T-helper 17 cell (primary cell): ENCODE results near the gene STK11. TPM values are rescaled to one million over a fixed set of nuclear protein-coding genes. Genes with fewer than 3 reads are reported as not detected.

ENCODE experiments used
- ATAC-seq: fragments of 150-1000 bp; cut with Tn5 transposase; 2 replicates; pipeline ENCODE4 v1.10.0; 2021; ENCODE audit warnings: mild to moderate bottlenecking, moderate library complexity
- DNase-seq, 3 donors: peaks; one replicate each; pipeline versions ENCODE4 v3.0.0 to v3.0.0-alpha.2; 2020 to 2021
- H3K9me3 ChIP-seq: one replicate; pipeline ENCODE4 v1.7.0; 2013; ENCODE audit warnings: low read length, mild to moderate bottlenecking; ENCODE audit not compliant: control insufficient read depth, poor library complexity, severe bottlenecking
- H3K27ac Mint-ChIP-seq: one replicate; pipeline ENCODE4 v1.8.0; 2022; ENCODE audit warnings: mild to moderate bottlenecking, moderate library complexity, mixed read lengths
- H3K27me3 Mint-ChIP-seq: one replicate; pipeline ENCODE4 v1.8.0; 2022; ENCODE audit warnings: mixed read lengths
- H3K36me3 Mint-ChIP-seq: one replicate; pipeline ENCODE4 v1.8.0; 2022; ENCODE audit warnings: low read depth, mixed read lengths
- H3K4me1 Mint-ChIP-seq: one replicate; pipeline ENCODE4 v1.8.0; 2022; ENCODE audit warnings: mild to moderate bottlenecking, mixed read lengths
- H3K4me3 Mint-ChIP-seq: one replicate; pipeline ENCODE4 v1.8.0; 2022; ENCODE audit warnings: mild to moderate bottlenecking, moderate library complexity, mixed read lengths
- total RNA-seq, 4 donors: library from RNA in 2 of 4; stranded (reverse) in 2 of 4; gene quantifications; one replicate each; pipeline ENCODE4 v1.2.3 and lab custom pipeline; 2022 to 2026

The STK11 gene
- total RNA-seq (10 to 100 TPM; 70.0 to 70.4 TPM), total RNA-seq (lab: John Stamatoyannopoulos, UW) (96.9 to 157 reads per million in 2 donors)

- Mint-ChIP-seq H3K36me3 (no peaks in the 10 kb centered on the region), H3K4me1 (peaks cover 28% of the 10 kb centered on the region), H3K27ac (peak within 1 kb of the TSS; percentile 95), H3K4me3 (peak within 1 kb of the TSS; percentile 94), H3K27me3 (no peaks in the 10 kb centered on the region)
- peak; percentile 93 for ATAC-seq
- H3K9me3 ChIP-seq: no peaks in the 10 kb centered on the region
- peak; percentile 99 to 100 (median 99) for DNase-seq
Measured at GRCh38 chr19:1205114-1206099, at the start of gene STK11. Gene STK11, plus strand, starts transcription at chr19:1205778. Its CDS starts 1,136 bp downstream, at chr19:1206914.

- Mint-ChIP-seq H3K4me3 (no peak overlapping the region), H3K27ac (no peak overlapping the region), H3K4me1 (peaks cover 2% of the 10 kb centered on the region), H3K36me3 (no peaks in the 10 kb centered on the region), H3K27me3 (no peaks in the 10 kb centered on the region)
- ATAC-seq: peak; percentile 4
- no peak for DNase-seq
- no peaks in the 10 kb centered on the region for H3K9me3 ChIP-seq
Measured at GRCh38 chr19:1156305-1156801, 49.2 kb upstream of the STK11 start.

GRCh38 chr19:1156830-1157615, 48.6 kb upstream of the STK11 start:
- no peaks in the 10 kb centered on the region for H3K9me3 ChIP-seq
- Mint-ChIP-seq H3K4me3 (no peak overlapping the region), H3K36me3 (no peaks in the 10 kb centered on the region), H3K27ac (no peak overlapping the region), H3K27me3 (no peaks in the 10 kb centered on the region), H3K4me1 (peaks cover 2% of the 10 kb centered on the region)
- no peak for DNase-seq
- ATAC-seq: peak; percentile 10

GRCh38 chr19:1157931-1158884, 47.4 kb upstream of the STK11 start:
- no peaks in the 10 kb centered on the region for H3K36me3 Mint-ChIP-seq
- H3K27me3 Mint-ChIP-seq: no peaks in the 10 kb centered on the region
- no peak for ATAC-seq
- H3K4me1 Mint-ChIP-seq: peaks cover 9% of the 10 kb centered on the region
- H3K27ac Mint-ChIP-seq: no peak overlapping the region
- no peaks in the 10 kb centered on the region for H3K9me3 ChIP-seq
- DNase-seq: no peak
- no peak overlapping the region for H3K4me3 Mint-ChIP-seq

GRCh38 chr19:1158885-1159448, 46.6 kb upstream of the STK11 start:
- H3K9me3 ChIP-seq: no peaks in the 10 kb centered on the region
- Mint-ChIP-seq H3K27ac (no peak overlapping the region), H3K36me3 (no peaks in the 10 kb centered on the region), H3K4me3 (no peak overlapping the region), H3K4me1 (peaks cover 9% of the 10 kb centered on the region), H3K27me3 (no peaks in the 10 kb centered on the region)
- no peak for DNase-seq
- ATAC-seq: no peak

GRCh38 chr19:1159864-1160595, 45.5 kb upstream of the STK11 start:
- Mint-ChIP-seq H3K27me3 (no peaks in the 10 kb centered on the region), H3K4me3 (no peak overlapping the region), H3K36me3 (no peaks in the 10 kb centered on the region), H3K27ac (no peak overlapping the region), H3K4me1 (peaks cover 9% of the 10 kb centered on the region)
- ATAC-seq: no peak
- DNase-seq: no peak
- no peaks in the 10 kb centered on the region for H3K9me3 ChIP-seq

- Mint-ChIP-seq H3K27ac (no peak overlapping the region), H3K36me3 (no peaks in the 10 kb centered on the region), H3K4me3 (no peak overlapping the region), H3K27me3 (no peaks in the 10 kb centered on the region), H3K4me1 (peaks cover 10% of the 10 kb centered on the region)
- ATAC-seq: no peak
- DNase-seq: no peak
- no peaks in the 10 kb centered on the region for H3K9me3 ChIP-seq
Measured at GRCh38 chr19:1161716-1162115, 43.9 kb upstream of the STK11 start.

GRCh38 chr19:1162404-1163282, 42.9 kb upstream of the STK11 start:
- H3K27me3 Mint-ChIP-seq: no peaks in the 10 kb centered on the region
- DNase-seq (no peak), ATAC-seq (no peak)
- no peak overlapping the region for H3K27ac Mint-ChIP-seq
- no peaks in the 10 kb centered on the region for H3K9me3 ChIP-seq
- no peak overlapping the region for H3K4me3 Mint-ChIP-seq
- no peaks in the 10 kb centered on the region for H3K36me3 Mint-ChIP-seq
- H3K4me1 Mint-ChIP-seq: peaks cover 11% of the 10 kb centered on the region

GRCh38 chr19:1163283-1163933, 42.2 kb upstream of the STK11 start:
- Mint-ChIP-seq H3K4me3 (no peak overlapping the region), H3K36me3 (no peaks in the 10 kb centered on the region), H3K4me1 (peaks cover 11% of the 10 kb centered on the region), H3K27ac (no peak overlapping the region), H3K27me3 (no peaks in the 10 kb centered on the region)
- DNase-seq (no peak), ATAC-seq (no peak)
- H3K9me3 ChIP-seq: no peaks in the 10 kb centered on the region

- H3K9me3 ChIP-seq: no peaks in the 10 kb centered on the region
- Mint-ChIP-seq H3K27ac (no peak overlapping the region), H3K4me1 (peaks cover 14% of the 10 kb centered on the region), H3K36me3 (no peaks in the 10 kb centered on the region), H3K27me3 (no peaks in the 10 kb centered on the region), H3K4me3 (no peak overlapping the region)
- DNase-seq (no peak), ATAC-seq (no peak)
Measured at GRCh38 chr19:1163934-1164683, 41.5 kb upstream of the STK11 start.
